ENCODE data around the gene CEP20.

The CEP20 gene

DNA sequence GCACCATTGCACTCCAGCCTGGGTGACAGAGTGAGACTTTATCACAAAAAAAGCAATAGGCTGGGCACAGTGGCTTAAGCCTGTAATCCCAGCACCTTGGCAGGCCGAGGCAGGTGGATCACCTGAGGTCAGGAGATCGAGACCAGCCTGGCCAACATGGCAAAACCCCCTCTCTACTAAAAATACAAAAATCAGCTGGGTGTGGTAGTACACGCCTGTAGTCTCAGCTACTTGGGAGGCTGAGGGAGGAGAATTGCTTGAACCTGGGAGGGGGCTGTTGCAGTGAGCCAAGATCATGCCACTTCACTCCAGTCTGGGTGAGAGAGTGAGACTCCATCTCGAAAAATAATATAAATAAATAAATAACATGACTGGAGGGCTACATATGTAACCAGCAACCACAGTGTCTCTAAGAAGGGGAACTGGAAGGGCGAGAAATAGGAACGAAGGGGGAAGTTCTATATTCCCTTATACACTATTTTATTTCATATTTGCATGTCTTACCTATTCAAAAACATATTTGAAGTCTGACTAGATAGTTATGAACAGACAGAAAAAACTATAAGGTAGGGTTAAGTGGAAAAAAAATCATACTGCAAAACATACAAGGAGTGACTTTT is 57.5 kb downstream of the CEP20 start:
- DNase-seq (ENCODE audit: low spot score): no peak

DNA sequence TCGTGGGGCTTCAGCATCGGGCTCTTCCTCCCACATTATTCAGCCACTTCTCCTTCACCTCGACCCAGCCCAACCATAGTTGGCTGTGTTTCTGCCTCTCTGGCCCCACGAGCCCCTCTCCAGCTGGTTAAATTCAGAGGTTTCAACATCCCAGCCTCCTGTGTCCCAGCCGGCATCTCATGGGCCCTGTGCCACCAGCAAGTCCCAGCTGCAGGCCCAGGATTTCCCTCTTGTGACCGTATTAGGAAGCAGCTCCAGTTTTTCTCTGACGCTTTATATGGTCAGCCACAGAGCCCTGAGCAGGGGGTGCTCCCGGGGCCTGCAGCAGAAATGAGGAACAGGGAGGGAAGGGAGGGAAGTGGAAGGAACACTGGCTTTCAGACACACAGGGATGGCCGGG is 58.9 kb downstream of the CEP20 start:
- no peak for DNase-seq (ENCODE audit: low spot score)

DNA sequence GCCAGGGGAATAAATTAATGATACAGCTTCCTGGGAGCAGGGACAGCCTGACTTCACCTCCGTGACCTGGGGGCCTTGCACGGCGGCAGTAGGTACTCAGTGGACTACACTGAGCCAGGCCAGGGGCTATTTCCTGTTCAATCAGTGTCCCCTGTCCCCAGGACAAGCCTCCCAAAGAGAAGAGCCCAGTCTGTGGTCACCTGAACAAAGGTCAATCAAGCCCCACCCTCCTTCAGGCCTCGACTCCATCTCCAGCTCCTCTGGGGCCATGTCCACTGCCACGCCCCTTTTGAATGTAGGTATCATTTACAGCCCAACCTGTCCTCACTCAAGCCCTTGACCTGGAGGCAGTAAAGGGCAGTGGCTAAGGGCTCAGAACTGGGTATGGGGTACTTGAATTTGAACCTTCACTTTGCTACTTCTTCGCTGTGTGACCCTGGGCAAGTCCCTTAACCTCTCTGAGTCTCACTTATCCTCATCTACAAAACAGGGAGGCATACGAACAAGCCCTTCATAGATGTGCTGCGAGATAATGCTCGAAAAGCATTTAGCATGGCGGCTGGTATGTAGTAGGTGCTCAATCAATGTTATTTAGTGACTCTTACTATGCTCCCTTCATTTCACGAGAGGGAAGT is 60.6 kb downstream of the CEP20 start:
- DNase-seq (ENCODE audit: low spot score): no peak

DNA sequence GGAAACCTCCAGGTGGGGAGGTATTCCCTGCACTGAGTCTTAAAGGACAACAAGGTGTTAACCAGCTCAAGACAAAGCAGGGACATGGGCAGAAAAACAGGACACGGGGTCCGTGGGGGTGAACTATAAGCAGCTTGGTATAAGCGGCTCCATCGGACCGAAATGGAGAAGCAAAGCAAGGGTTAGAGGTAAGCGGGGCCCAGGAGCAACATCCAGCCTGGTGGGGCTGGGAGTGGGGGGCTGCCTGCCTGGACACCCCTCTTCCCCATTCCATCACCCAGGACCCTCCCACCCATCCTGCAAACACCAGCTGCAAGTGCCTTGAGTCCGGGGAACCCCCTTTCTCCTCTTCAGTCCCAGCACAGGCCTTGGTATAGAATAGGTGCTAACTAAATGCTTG is 61.1 kb downstream of the CEP20 start:
- DNase-seq (ENCODE audit: low spot score): no peak

DNA sequence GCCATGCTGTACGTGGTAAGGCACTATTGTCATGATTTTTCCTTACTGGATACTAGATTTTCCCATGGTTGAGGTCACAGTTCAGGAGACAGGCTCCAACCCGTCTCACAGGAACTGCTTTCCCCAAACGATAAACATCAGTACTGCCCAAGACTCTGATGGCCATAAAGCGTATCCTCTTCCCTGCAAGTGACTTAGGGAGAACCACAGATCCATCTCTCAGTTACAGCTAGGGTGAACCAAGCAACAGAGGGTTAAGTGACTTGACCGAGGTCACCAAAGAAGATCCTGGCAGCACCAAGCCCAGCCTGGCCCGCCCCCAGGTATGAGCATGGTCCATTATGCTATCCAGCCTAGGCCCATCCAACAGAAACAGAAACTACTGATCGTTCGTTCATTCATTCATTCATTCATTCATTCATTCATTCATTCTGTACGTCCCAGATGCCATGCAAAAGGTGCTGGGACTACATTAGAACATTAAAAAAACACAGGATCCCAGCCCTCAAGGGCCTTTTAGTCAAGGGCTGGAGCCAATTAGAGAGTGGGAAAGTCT is 62.6 kb downstream of the CEP20 start:
- DNase-seq (ENCODE audit: low spot score): no peak

DNA sequence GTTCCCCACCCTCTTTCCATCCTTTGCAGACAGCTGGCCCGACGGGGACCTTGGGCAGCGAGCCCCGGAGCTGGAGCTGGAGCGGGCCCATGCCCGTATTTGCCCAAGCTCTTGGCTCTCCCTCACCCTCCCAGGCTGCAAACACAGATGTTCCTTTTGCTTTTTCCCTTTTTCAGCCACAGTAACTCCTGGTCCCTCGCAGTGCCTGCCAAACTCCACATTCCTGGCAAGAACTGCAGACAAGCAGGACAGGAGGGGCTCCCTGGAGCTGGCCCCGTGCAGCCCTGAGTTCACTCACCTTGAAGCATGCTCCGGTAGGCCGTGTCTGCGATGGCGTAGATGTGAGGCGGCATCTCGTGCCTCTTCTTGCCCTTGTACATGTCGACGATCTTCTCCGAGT is 65.4 kb downstream of the CEP20 start:
- no peak for DNase-seq (ENCODE audit: low spot score)

DNA sequence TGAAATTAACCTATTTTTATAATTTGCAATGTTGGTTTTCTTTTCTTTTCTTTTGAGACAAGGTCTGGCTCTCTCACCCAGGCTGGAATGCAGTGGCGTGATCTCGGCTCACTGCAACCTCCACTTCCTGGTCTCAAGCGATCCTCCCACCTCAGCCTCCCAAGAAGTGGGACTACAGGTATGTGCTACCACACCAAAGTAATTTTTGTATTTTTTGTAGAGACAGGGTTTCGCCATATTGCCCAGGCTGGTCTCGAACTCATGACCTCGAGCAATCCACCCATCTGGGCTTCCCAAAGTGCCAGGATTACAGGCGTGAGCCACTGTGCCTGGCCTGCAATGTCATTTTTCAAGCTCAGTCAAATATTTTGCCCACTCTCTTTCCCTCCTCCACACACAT is 67.6 kb downstream of the CEP20 start:
- no peak for DNase-seq (ENCODE audit: low spot score)

DNA sequence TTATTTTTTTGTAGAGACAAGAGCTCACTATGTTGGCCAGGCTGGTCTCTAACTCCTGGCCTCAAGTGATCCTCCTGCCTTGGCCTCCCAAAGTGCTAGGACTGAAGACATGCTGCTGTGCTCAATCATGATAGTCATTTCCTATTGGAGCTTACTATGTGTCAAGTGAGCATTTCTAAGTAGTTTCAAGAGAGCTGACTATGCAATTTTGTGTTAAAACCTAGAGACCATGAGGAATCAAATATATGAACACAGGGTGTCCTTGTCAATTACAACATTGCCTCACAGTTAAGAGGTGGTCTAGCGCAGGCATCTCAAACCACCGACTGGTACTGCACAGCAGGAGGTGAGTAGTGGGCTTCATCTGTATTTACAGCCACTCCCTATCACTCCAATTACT is 69.4 kb downstream of the CEP20 start:
- DNase-seq (ENCODE audit: low spot score): no peak

DNA sequence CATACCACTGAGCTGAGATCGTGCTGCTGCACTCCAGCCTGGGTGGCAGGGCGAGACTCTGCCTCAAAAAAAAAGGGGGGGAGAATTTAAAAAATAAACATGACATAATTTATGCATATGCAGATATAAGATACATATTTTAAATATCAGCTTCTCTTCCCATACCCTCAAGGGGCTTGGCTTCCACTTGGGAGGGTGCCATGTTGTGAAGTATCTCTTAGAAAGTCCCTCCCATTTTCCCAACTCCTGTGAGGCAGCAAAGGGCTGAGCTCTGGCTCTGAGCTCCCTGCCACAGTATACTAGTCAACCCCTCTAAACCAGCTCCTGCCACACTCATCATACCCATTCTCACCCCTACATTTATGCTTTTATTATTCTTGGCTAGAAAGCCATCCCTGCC is 71.0 kb downstream of the CEP20 start:
- DNase-seq (ENCODE audit: low spot score): no peak

DNA sequence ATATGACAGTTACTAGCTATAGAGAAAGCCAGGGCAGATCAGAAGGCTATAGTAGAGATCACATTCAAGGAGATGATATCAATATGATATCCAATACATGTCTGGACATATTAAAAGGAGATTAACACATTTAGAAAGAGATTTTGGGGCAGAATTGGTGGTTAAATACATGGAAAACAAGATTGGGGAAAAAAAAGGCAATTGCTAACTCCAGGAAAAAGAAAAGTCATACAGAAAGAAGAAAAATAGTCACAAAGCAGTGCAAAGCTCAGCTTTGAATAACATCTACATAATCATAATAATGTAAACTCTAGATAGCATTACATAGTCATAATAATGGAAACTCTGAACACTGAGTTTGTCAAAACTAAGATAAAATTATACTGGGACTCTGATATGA is 72.2 kb downstream of the CEP20 start:
- DNase-seq (ENCODE audit: low spot score): no peak

All from hematopoietic multipotent progenitor cell treated with erythropoietin and hydrocortisone succinate and interleukin-3 and kit ligand, for 15 days (in vitro differentiated cells).